GM12865 (cell line): ENCODE results near the gene GNG14.
A peak's percentile ranks its signal among the peaks of the same experiment; 100 is the strongest.

Experiments used
- DNase-seq: peaks from one replicate; pipeline ENCODE4 v3.0.0; 2010; ENCODE audit warnings: low read depth
- H3K4me3 ChIP-seq: 2 replicates; pipeline ENCODE4 v1.5.1; 2011; ENCODE audit warnings: mild to moderate bottlenecking, low read depth, low read length, control low read depth
- TF ChIP-seq, protein P1 (sequence below): IDR thresholded peaks from 2 replicates; pipeline ENCODE4 v1.5.1; 2011; ENCODE audit warnings: low read length, control low read depth, low read depth, inconsistent platforms; ENCODE audit not compliant: insufficient read depth; ENCODE audit errors: missing control alignments

The GNG14 gene

DNA sequence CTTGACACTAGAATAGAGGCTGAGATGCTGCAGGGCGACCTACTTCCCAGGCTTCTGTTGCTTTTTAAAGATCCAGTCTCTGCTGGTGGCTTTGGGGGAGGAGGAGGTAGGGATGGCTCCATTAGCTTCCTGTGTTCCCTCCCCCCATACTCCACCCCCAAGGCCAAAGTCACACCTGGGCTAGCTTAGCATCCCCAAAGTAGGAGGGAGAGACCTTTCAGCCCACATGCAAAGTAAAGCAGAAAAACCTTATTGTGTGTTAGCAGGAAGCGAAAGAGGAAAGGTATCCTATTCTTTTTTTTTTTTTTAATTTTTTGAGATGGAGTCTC, 39.2 kb downstream of the GNG14 start:
- DNase-seq = no peak
- TF ChIP-seq, protein P1, sequence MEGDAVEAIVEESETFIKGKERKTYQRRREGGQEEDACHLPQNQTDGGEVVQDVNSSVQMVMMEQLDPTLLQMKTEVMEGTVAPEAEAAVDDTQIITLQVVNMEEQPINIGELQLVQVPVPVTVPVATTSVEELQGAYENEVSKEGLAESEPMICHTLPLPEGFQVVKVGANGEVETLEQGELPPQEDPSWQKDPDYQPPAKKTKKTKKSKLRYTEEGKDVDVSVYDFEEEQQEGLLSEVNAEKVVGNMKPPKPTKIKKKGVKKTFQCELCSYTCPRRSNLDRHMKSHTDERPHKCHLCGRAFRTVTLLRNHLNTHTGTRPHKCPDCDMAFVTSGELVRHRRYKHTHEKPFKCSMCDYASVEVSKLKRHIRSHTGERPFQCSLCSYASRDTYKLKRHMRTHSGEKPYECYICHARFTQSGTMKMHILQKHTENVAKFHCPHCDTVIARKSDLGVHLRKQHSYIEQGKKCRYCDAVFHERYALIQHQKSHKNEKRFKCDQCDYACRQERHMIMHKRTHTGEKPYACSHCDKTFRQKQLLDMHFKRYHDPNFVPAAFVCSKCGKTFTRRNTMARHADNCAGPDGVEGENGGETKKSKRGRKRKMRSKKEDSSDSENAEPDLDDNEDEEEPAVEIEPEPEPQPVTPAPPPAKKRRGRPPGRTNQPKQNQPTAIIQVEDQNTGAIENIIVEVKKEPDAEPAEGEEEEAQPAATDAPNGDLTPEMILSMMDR = no peak
- H3K4me3 ChIP-seq = no peak overlapping the region

DNA sequence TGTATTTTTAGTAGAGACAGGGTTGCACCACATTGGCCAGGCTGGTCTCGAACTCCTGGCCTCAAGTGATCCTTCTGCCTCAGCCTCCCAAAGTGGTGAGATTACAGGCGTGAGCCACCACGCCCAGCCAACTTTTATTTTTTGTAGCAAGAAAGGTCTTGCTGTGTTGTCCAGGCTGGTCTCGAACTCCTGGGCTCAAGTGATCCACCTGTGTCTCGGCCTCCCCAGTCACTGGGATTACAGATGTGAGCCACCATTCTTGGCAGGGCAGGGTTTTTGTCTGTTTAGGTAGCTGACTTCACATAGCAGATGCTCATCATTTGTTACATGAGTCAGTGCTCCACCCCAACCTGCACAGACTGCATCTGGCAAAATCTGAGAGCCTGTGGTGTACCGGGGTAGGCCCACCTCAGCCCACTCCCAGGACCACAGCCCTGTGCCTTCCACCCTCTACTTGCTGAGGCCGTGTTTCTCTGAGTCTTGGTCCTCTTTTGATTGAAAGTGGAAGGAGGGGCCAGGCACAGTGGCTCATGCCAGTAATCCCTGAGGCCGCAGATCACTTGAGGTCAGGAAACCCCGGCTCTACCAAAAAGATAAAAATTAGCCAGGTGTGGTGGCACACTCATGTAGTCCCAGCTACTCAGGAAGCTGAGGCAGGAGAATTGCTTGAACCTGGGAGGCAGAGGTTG, 40.1 kb downstream of the GNG14 start:
- no peak for DNase-seq
- TF ChIP-seq, protein P1 = no peak
- no peak overlapping the region for H3K4me3 ChIP-seq

DNA sequence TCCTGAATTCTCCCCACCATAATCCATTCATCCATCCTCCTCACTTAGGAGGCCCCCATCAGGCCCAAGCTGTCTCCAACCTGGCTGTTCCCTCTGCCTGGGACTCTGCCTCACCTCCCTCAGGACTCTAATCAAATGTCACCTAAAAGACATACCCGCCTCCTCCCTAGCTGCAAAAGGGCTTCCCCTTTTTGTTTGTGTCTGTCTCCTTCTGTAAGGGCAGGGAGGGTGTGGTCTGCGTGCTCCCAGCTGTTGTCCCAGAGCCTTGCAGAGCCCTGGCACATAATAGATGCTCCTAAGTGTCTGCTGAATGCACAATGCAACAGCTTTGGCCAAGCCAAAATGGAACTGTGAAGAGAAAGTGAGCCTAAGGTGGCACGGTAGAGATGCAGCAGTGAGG, 42.3 kb downstream of the GNG14 start:
- TF ChIP-seq, protein P1 = no peak
- DNase-seq = no peak
- no peak overlapping the region for H3K4me3 ChIP-seq

DNA sequence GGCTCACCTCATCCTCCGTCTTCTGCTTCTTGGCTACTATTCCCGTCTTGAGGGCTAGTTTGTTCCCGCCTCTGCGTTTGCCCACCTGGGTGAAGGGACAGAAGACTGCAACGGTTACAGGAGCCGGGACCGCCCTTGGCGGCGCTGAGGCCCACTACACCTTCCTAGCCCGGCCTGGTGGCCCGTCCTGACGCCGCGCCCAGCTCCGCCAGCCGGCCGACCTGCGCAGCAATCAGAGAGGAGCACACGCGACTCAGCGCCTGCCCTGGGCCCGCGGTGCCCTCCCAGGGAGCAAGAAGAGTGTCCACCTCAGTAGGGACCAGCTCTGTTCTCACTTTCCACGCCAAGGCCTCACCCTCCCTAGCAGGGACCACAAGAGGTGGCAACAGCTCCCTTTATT, 43.5 kb downstream of the GNG14 start:
- TF ChIP-seq, protein P1 = no peak
- H3K4me3 ChIP-seq = no peak overlapping the region
- no peak for DNase-seq

DNA sequence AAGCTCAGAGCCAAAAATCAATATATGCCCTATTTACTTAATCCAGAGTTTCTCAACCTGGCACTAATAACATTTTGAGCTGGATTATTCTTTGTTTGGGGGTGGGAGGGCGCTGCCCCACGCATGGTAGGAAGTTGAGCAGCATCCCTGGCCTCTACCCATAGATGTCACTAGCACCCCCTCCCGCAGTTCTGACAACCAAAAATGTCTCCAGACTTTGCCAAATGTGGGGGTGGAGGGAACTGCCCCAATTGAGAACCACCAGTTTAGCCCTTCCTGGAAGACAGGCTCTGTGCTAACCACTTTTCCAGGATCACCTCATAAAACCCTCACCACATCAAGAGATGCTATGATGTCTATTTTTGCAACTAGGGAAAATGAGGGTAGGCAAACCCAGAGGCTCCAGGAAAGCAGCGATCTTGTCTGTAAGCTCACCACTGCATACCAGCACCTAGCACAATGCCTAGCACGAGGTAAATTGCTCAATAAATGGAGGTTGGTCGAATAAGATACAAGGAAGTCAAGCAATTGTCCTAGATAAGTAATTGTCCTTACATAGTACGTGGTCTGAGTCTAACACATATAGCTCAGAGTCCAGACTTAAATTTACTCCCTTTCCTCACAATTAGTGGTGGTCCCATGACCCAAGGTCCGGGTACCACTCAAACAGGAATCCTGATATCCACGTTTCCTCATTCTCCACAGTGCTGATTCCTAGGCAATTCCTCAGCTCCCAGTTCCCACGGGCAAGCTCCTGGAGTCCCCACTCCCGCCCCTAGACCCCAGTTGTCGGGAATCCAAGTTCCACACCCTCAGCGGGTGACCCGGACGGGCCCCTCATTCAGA, 45.8 kb downstream of the GNG14 start:
- peak; percentile 68 for DNase-seq
- TF ChIP-seq, protein P1 = peak; percentile 40
- H3K4me3 ChIP-seq = peak overlapping the region; percentile 94

DNA sequence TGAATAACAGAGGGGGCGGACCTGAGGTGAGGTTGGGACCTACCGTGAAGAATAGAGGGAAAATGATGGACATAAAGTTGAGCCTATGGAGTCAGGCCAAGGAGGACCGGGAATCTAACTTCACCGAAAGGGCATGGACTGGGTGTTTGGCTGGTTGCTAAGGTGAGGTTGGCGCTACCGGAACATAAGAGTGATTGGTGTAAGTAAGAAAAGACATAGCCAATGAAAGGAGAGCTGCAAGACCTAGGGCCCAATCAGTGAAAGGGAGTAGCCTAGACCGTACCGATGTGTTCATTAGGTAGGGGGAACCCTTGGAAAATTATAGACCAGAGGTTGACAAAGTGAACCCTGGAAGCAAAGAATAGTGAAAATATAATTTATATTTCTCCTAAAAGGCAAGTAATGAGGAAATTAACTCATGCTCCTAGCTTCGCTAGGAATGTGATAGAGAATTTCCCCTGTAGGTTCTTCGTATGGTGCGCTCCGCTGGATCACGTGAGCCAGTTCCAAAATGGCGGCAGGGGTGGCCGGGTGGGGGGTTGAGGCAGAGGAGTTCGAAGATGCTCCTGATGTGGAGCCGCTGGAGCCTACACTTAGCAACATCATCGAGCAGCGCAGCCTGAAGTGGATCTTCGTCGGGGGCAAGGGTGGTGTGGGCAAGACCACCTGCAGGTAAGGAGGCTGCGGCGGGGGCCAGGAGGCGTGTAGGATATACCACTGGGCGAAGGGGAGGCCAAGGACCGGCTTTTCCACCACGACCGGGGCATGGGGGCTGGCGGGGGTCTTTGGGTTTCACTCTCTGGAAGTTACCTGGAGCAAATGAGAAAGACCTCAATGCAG, 49.4 kb downstream of the GNG14 start, which contains the start of gene GET3:
GET3 (plus strand) TSS at position 503 of the 840 bp plus-strand sequence; CDS start at position 512, 9 bp downstream.
- peak within 1 kb of the TSS; percentile 74 for H3K4me3 ChIP-seq
- DNase-seq = peak; percentile 98
- TF ChIP-seq, protein P1 = no peak
